ENCODE results near the gene CDK6. TPM values are rescaled to one million over a fixed set of nuclear protein-coding genes. Genes with fewer than 3 reads are reported as not detected.

The CDK6 gene
- total RNA-seq, 1 experiment from 2014 or later: 38.7 TPM

DNA sequence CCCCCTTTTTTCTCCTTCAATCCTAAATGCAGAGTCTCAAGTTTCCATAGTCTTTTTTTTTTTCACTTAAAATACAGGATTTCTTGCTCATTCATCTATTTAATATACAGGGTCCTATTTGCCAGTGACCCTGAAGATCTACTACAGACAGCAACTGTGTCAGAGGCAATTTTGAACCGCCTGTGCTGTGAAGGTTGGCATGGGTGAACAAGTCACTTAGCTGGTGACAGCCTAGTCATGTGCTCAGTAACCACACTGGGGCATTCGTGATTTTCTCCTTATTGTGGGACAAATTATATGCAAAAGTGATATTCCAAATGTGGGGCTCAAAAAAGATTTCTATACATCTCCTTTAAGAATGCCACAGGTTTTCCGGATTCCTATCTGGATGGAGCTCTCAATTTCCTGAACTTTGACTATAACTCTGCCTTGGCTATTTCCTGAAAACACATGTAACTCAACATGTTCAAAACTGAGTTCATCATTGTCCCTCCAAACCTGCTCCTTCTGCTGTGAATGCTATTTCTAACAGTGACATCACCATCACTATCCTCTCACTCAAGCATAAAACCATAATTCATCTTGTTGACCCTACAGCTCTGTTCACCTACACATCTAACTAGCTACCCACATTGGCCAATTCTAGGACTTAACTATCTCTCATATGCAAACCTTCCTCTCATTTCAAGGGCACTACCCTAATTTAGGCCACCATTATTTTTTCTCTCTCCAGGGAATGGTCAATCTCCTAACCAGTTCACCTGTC is 36.7 kb downstream of the CDK6 start:
- Histone ChIP-seq H3K27ac (ENCODE audit: low read length) (no peak overlapping the region), H3K4me1 (ENCODE audit: insufficient read depth, low read length) (no peaks in the 10 kb centered on the region), H3K79me2 (ENCODE audit: low read length) (peaks cover 73% of the 10 kb centered on the region)

DNA sequence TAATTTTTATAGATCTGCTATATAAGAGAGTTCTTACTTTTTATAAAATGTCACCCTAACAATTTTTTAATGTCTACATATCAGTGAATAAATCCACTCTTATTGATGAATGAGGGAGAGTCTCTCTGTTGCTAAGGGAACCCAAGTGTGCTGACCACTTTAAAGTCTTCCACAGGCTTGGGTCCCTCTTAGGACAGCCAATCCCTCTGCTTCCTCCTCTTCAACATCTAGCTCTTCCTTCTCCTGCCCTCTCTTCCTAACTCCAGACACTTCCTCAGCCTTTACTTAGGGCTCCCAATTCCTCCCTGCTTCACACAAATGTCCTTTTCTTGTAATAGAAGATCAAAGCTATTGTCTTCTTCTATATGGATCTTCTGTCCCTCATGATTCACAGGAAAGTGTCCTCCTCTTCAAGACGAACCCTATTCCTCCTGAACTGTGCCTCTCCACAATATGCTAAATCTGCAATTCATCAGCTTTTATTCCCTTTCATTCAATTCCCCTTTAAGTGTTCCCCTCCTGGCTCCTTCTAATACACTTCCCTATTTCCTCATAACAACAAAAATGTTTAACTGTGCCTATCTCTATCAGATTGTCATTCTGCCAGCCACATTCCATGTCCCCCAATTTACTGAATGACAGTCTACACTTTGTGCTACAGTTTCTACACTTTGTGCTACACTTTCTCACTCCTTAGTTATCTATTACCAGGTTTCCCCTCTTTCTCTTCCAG is 37.7 kb downstream of the CDK6 start:
- TF ChIP-seq EZH2 (IDR thresholded peaks at IDR 0.05; ENCODE audit: low read length, unreplicated experiment) (no peak), EZH2phosphoT487 (IDR thresholded peaks at IDR 0.05; ENCODE audit: borderline replicate concordance, low read length) (no peak)
- ATAC-seq: no peak
- H3K9ac ChIP-seq (ENCODE audit: low read length): no peak overlapping the region
- H3K27ac ChIP-seq (ENCODE audit: low read length): no peak overlapping the region
- ChIA-PET POLR2A (ENCODE audit: unreplicated experiment) (no interaction called here), CTCF (no interaction called here)
- no peaks in the 10 kb centered on the region for H3K9me3 ChIP-seq (ENCODE audit: low read length)
- peaks cover 72% of the 10 kb centered on the region for H3K79me2 ChIP-seq (ENCODE audit: low read length)
- no peak for DNase-seq
- intact Hi-C loops (cut with micrococcal nuclease): no loop called here
- H3K27me3 ChIP-seq (ENCODE audit: low read length): no peaks in the 10 kb centered on the region
- H3K4me2 ChIP-seq (ENCODE audit: low read length): no peak overlapping the region
- H3K9me2 ChIP-seq (replicated peaks; ENCODE audit: low read length): no peaks in the 10 kb centered on the region
- H2AFZ ChIP-seq (ENCODE audit: low read length): no peak overlapping the region
- no peaks in the 10 kb centered on the region for H3K4me1 ChIP-seq (ENCODE audit: insufficient read depth, low read length)
- BruUV-seq (replicated peaks): no TSS peak
- H4K20me1 ChIP-seq (ENCODE audit: low read length): no peaks in the 10 kb centered on the region
- H3K4me3 ChIP-seq (ENCODE audit: low read length): no peak overlapping the region
- no peaks in the 10 kb centered on the region for H3F3A ChIP-seq (ENCODE audit: low read length, unreplicated experiment)
- no peaks in the 10 kb centered on the region for H3K36me3 ChIP-seq (ENCODE audit: low read depth, low read length)

More for the DNA sequence above, 36.7 kb downstream of the CDK6 start:
- TF ChIP-seq EZH2 (IDR thresholded peaks at IDR 0.05; ENCODE audit: low read length, unreplicated experiment): no peak
- TF ChIP-seq, protein P1, sequence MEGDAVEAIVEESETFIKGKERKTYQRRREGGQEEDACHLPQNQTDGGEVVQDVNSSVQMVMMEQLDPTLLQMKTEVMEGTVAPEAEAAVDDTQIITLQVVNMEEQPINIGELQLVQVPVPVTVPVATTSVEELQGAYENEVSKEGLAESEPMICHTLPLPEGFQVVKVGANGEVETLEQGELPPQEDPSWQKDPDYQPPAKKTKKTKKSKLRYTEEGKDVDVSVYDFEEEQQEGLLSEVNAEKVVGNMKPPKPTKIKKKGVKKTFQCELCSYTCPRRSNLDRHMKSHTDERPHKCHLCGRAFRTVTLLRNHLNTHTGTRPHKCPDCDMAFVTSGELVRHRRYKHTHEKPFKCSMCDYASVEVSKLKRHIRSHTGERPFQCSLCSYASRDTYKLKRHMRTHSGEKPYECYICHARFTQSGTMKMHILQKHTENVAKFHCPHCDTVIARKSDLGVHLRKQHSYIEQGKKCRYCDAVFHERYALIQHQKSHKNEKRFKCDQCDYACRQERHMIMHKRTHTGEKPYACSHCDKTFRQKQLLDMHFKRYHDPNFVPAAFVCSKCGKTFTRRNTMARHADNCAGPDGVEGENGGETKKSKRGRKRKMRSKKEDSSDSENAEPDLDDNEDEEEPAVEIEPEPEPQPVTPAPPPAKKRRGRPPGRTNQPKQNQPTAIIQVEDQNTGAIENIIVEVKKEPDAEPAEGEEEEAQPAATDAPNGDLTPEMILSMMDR (conservative IDR thresholded peaks at IDR 0.05; ENCODE audit: low read depth, low read length): no peak
- no peak for TF ChIP-seq EZH2phosphoT487 (IDR thresholded peaks at IDR 0.05; ENCODE audit: borderline replicate concordance, low read length)
- H3K9me3 ChIP-seq (ENCODE audit: low read length): no peaks in the 10 kb centered on the region
- DNase-seq (no peak), ATAC-seq (no peak)
- ChIA-PET POLR2A (ENCODE audit: unreplicated experiment) (no interaction called here), CTCF (no interaction called here)
- H3K27me3 ChIP-seq (ENCODE audit: low read length): no peaks in the 10 kb centered on the region
- no peak overlapping the region for H3K9ac ChIP-seq (ENCODE audit: low read length)
- H2AFZ ChIP-seq (ENCODE audit: low read length): no peak overlapping the region
- H3K4me2 ChIP-seq (ENCODE audit: low read length): no peak overlapping the region
- no peaks in the 10 kb centered on the region for H3F3A ChIP-seq (ENCODE audit: low read length, unreplicated experiment)
- H3K9me2 ChIP-seq (replicated peaks; ENCODE audit: low read length): no peaks in the 10 kb centered on the region
- intact Hi-C loops (cut with micrococcal nuclease): no loop called here
- no peak overlapping the region for H3K4me3 ChIP-seq (ENCODE audit: low read length)
- no TSS peak for BruUV-seq (replicated peaks)
- no peaks in the 10 kb centered on the region for H3K36me3 ChIP-seq (ENCODE audit: low read depth, low read length)
- H4K20me1 ChIP-seq (ENCODE audit: low read length): no peaks in the 10 kb centered on the region

DNA sequence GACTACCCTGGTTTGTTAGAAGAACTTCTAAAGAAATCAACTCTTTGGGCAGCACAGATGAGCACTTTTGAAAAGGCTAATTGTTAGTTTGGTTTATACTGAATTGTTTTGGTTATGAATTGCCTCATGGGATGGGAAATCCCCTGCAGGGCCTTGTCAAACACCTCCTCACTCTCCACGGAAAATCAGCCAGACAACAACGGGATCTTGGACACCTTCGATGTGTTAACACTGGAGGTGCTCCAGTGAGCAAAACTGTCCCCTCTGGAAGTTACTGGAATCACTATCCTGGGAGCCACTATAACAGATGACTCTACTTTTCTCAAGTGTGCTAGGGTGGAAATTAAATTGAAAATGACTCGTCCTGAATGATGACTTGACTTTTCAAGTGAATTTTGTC is 38.7 kb downstream of the CDK6 start:
- H4K20me1 ChIP-seq (ENCODE audit: low read length): no peaks in the 10 kb centered on the region
- H2AFZ ChIP-seq (ENCODE audit: low read length): no peak overlapping the region
- no peak for TF ChIP-seq EZH2 (IDR thresholded peaks at IDR 0.05; ENCODE audit: low read length, unreplicated experiment)
- TF ChIP-seq, protein P1 (conservative IDR thresholded peaks at IDR 0.05; ENCODE audit: low read depth, low read length): no peak
- TF ChIP-seq EZH2phosphoT487 (IDR thresholded peaks at IDR 0.05; ENCODE audit: borderline replicate concordance, low read length): no peak
- BruUV-seq (replicated peaks): no TSS peak
- DNase-seq (no peak), ATAC-seq (peak; percentile 27; the same call in 1 of the 2 replicates)
- H3F3A ChIP-seq (ENCODE audit: low read length, unreplicated experiment): no peaks in the 10 kb centered on the region
- H3K4me1 ChIP-seq (ENCODE audit: insufficient read depth, low read length): no peaks in the 10 kb centered on the region
- no peaks in the 10 kb centered on the region for H3K36me3 ChIP-seq (ENCODE audit: low read depth, low read length)
- no peak overlapping the region for H3K27ac ChIP-seq (ENCODE audit: low read length)
- H3K9ac ChIP-seq (ENCODE audit: low read length): no peak overlapping the region
- no peak overlapping the region for H3K4me3 ChIP-seq (ENCODE audit: low read length)
- peaks cover 71% of the 10 kb centered on the region for H3K79me2 ChIP-seq (ENCODE audit: low read length)
- no peaks in the 10 kb centered on the region for H3K9me2 ChIP-seq (replicated peaks; ENCODE audit: low read length)
- H3K27me3 ChIP-seq (ENCODE audit: low read length): no peaks in the 10 kb centered on the region
- no peak overlapping the region for H3K4me2 ChIP-seq (ENCODE audit: low read length)
- no peaks in the 10 kb centered on the region for H3K9me3 ChIP-seq (ENCODE audit: low read length)
- ChIA-PET CTCF (no interaction called here), POLR2A (ENCODE audit: unreplicated experiment) (no interaction called here)
- intact Hi-C loops (cut with micrococcal nuclease): no loop called here
